Vagina (tissue), 2 donors: Measurements from ENCODE around the gene CPZ. TPM values are rescaled to one million over a fixed set of nuclear protein-coding genes. Genes with fewer than 3 reads are reported as not detected.

Experiments
- DNase-seq, 2 donors: peaks; one replicate each; pipeline ENCODE4 v3.0.0-alpha.2; 2017; ENCODE audit errors: extremely low spot score in 2 of 2
- H3K27ac ChIP-seq: fragments of 200-600 bp; sonication (generic); one replicate; pipeline ENCODE4 v1.5.1; 2019
- H3K27me3 ChIP-seq: fragments of 200-600 bp; sonication (generic); one replicate; pipeline ENCODE4 v1.5.1; 2019
- H3K36me3 ChIP-seq, 2 donors: fragments of 200-600 bp; sonication (generic); one replicate each; pipeline ENCODE4 v1.5.1; 2017 to 2019
- H3K4me1 ChIP-seq: fragments of 200-600 bp; sonication (generic); one replicate; pipeline ENCODE4 v1.5.1; 2019
- H3K4me3 ChIP-seq, 2 donors: fragments of 200-600 bp; sonication (generic); 1 replicate in 1 of 2; 2 replicates in 1 of 2; pipeline ENCODE4 v1.5.1; 2016 to 2019
- H3K9me3 ChIP-seq: fragments of 200-600 bp; sonication (generic); one replicate; pipeline ENCODE4 v1.5.1; 2019
- POLR2A ChIP-seq, 2 donors: fragments of 450-650 bp; IDR thresholded peaks; one replicate each; pipeline ENCODE4 v1.6.1; 2017; ENCODE audit warnings: antibody characterized with exemption in 2 of 2, mild to moderate bottlenecking in 2 of 2, moderate library complexity in 2 of 2
- POLR2AphosphoS5 ChIP-seq, 2 donors: sonication (generic); formaldehyde crosslinking; IDR thresholded peaks; one replicate each; pipeline ENCODE4 v1.9.0; 2017; ENCODE audit warnings: antibody characterized with exemption in 2 of 2, mild to moderate bottlenecking in 2 of 2, low read depth in 1 of 2; ENCODE audit not compliant: insufficient read depth in 1 of 2
- intact Hi-C: fragments of 100-400 bp; cut with DNase I; formaldehyde crosslinking; loops from one replicate; pipeline ENCODE4 v1.15.1; 2023
- total RNA-seq: library from RNA; depleted of rRNA; stranded (reverse); fragments of >200 nt; gene quantifications from one replicate; pipeline ENCODE4 v1.2.3, GENCODE V29; 2016
- TF ChIP-seq, protein P1 (sequence below), 3 experiments: fragments of 450-650 bp in 2 of 3; fragments of 200-600 bp in 1 of 3; sonication (generic) in 1 of 3; IDR thresholded peaks; one replicate each; pipeline ENCODE4 v1.5.1; 2017 to 2019; ENCODE audit warnings: antibody characterized with exemption in 3 of 3, mild to moderate bottlenecking in 2 of 3, moderate library complexity in 2 of 3

Gene CPZ
- total RNA-seq, 1 donor from 2014 or later = 26.3 TPM

- H3K4me3 ChIP-seq = no peak overlapping the region
- H3K9me3 ChIP-seq = no peaks in the 10 kb centered on the region
- intact Hi-C loops = no loop called here
- no peak for TF ChIP-seq POLR2A (IDR thresholded peaks at IDR 0.05)
- TF ChIP-seq, protein P1, sequence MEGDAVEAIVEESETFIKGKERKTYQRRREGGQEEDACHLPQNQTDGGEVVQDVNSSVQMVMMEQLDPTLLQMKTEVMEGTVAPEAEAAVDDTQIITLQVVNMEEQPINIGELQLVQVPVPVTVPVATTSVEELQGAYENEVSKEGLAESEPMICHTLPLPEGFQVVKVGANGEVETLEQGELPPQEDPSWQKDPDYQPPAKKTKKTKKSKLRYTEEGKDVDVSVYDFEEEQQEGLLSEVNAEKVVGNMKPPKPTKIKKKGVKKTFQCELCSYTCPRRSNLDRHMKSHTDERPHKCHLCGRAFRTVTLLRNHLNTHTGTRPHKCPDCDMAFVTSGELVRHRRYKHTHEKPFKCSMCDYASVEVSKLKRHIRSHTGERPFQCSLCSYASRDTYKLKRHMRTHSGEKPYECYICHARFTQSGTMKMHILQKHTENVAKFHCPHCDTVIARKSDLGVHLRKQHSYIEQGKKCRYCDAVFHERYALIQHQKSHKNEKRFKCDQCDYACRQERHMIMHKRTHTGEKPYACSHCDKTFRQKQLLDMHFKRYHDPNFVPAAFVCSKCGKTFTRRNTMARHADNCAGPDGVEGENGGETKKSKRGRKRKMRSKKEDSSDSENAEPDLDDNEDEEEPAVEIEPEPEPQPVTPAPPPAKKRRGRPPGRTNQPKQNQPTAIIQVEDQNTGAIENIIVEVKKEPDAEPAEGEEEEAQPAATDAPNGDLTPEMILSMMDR (IDR thresholded peaks at IDR 0.05) = no peak
- TF ChIP-seq POLR2AphosphoS5 (IDR thresholded peaks at IDR 0.05; ENCODE audit: insufficient read depth in 1 of 2, low read depth in 1 of 2) = no peak
- H3K36me3 ChIP-seq = no peaks in the 10 kb centered on the region
- H3K27me3 ChIP-seq = no peaks in the 10 kb centered on the region
- H3K4me1 ChIP-seq = no peaks in the 10 kb centered on the region
- DNase-seq = no peak
- no peak overlapping the region for H3K27ac ChIP-seq
Observed at GRCh38 chr4:8614365-8615193, 22.0 kb downstream of the CPZ start.

- Histone ChIP-seq H3K27me3 (no peaks in the 10 kb centered on the region), H3K4me3 (no peak overlapping the region), H3K9me3 (no peaks in the 10 kb centered on the region), H3K27ac (no peak overlapping the region), H3K36me3 (no peaks in the 10 kb centered on the region), H3K4me1 (no peaks in the 10 kb centered on the region)
- intact Hi-C loops = no loop called here
- no peak for TF ChIP-seq POLR2AphosphoS5 (IDR thresholded peaks at IDR 0.05; ENCODE audit: insufficient read depth in 1 of 2, low read depth in 1 of 2)
- TF ChIP-seq, protein P1 (IDR thresholded peaks at IDR 0.05) = no peak
- no peak for TF ChIP-seq POLR2A (IDR thresholded peaks at IDR 0.05)
- DNase-seq = no peak
Observed at GRCh38 chr4:8615366-8615765, 22.8 kb downstream of the CPZ start.

GRCh38 chr4:8615921-8616787 lies 23.6 kb downstream of the CPZ start:
- intact Hi-C loops = no loop called here
- H3K4me3 ChIP-seq = no peak overlapping the region
- no peaks in the 10 kb centered on the region for H3K4me1 ChIP-seq
- TF ChIP-seq POLR2A (IDR thresholded peaks at IDR 0.05) = no peak
- TF ChIP-seq POLR2AphosphoS5 (IDR thresholded peaks at IDR 0.05; ENCODE audit: insufficient read depth in 1 of 2, low read depth in 1 of 2) = no peak
- TF ChIP-seq, protein P1 (IDR thresholded peaks at IDR 0.05) = no peak
- no peak overlapping the region for H3K27ac ChIP-seq
- H3K9me3 ChIP-seq = no peaks in the 10 kb centered on the region
- no peak for DNase-seq
- H3K36me3 ChIP-seq = no peaks in the 10 kb centered on the region
- no peaks in the 10 kb centered on the region for H3K27me3 ChIP-seq

GRCh38 chr4:8616831-8617230 lies 24.3 kb downstream of the CPZ start:
- no peaks in the 10 kb centered on the region for H3K36me3 ChIP-seq
- H3K27ac ChIP-seq = no peak overlapping the region
- no peak for TF ChIP-seq POLR2A (IDR thresholded peaks at IDR 0.05)
- no peak overlapping the region for H3K4me3 ChIP-seq
- intact Hi-C loops = no loop called here
- no peak for DNase-seq
- H3K27me3 ChIP-seq = no peaks in the 10 kb centered on the region
- no peaks in the 10 kb centered on the region for H3K9me3 ChIP-seq
- no peaks in the 10 kb centered on the region for H3K4me1 ChIP-seq

GRCh38 chr4:8617486-8618040 lies 25.0 kb downstream of the CPZ start:
- H3K36me3 ChIP-seq = no peaks in the 10 kb centered on the region
- H3K4me1 ChIP-seq = no peaks in the 10 kb centered on the region
- intact Hi-C loops = no loop called here
- no peaks in the 10 kb centered on the region for H3K27me3 ChIP-seq
- H3K9me3 ChIP-seq = no peaks in the 10 kb centered on the region
- DNase-seq = no peak
- TF ChIP-seq, protein P1 (IDR thresholded peaks at IDR 0.05) = no peak
- TF ChIP-seq POLR2AphosphoS5 (IDR thresholded peaks at IDR 0.05; ENCODE audit: insufficient read depth in 1 of 2, low read depth in 1 of 2) (no peak), POLR2A (IDR thresholded peaks at IDR 0.05) (no peak)
- H3K4me3 ChIP-seq = no peak overlapping the region
- no peak overlapping the region for H3K27ac ChIP-seq
